MCF 10A (cell line): ENCODE data around the gene ZNF362. TPM values are rescaled to one million over a fixed set of nuclear protein-coding genes. Genes with fewer than 3 reads are reported as not detected.

ENCODE experiments used
- BruUV-seq: library from RNA; stranded (reverse); fragments of 400-500 nt; replicated peaks from 2 replicates; lab custom pipeline; 2021; lab: Mats Ljungman, UMichigan
- CTCF ChIA-PET: fragments of 300-600 bp; sonication (Branson Sonifier 250); formaldehyde crosslinking; extraction: SDS; loops from one replicate; lab custom pipeline; 2021; ENCODE audit warnings: antibody characterized with exemption, inconsistent platforms; lab: Yijun Ruan, JAX
- POLR2A ChIA-PET: fragments of 300-600, 350-650 bp; sonication (Branson Sonifier 250); formaldehyde crosslinking; extraction: SDS; loops from one replicate; lab custom pipeline; 2020; ENCODE audit warnings: antibody characterized with exemption, inconsistent platforms; lab: Yijun Ruan, JAX
- DNase-seq: peaks from one replicate; pipeline ENCODE4 v3.0.0-alpha.2; 2018; ENCODE audit not compliant: unreplicated experiment
- H3K27ac Mint-ChIP-seq: one replicate; pipeline ENCODE4 v1.8.0; 2022; ENCODE audit warnings: mild to moderate bottlenecking, low read depth, mixed read lengths; ENCODE audit not compliant: unreplicated experiment
- H3K27me3 Mint-ChIP-seq: one replicate; pipeline ENCODE4 v1.8.0; 2022; ENCODE audit warnings: mixed read lengths; ENCODE audit not compliant: insufficient read depth, unreplicated experiment
- H3K36me3 Mint-ChIP-seq: one replicate; pipeline ENCODE4 v1.8.0; 2022; ENCODE audit warnings: mild to moderate bottlenecking, moderate library complexity, mixed read lengths; ENCODE audit not compliant: insufficient read depth, unreplicated experiment
- H3K4me1 Mint-ChIP-seq: one replicate; pipeline ENCODE4 v1.8.0; 2022; ENCODE audit warnings: mixed read lengths; ENCODE audit not compliant: insufficient read depth, unreplicated experiment
- H3K4me3 Mint-ChIP-seq: one replicate; pipeline ENCODE4 v1.8.0; 2022; ENCODE audit warnings: mild to moderate bottlenecking, moderate library complexity, mixed read lengths; ENCODE audit not compliant: unreplicated experiment
- H3K9me3 Mint-ChIP-seq: one replicate; pipeline ENCODE4 v1.8.0; 2022; ENCODE audit warnings: mixed read lengths; ENCODE audit not compliant: unreplicated experiment
- intact Hi-C: fragments of 100-400 bp; cut with micrococcal nuclease; formaldehyde crosslinking; loops from 2 replicates; pipeline ENCODE4 v1.14.1; 2022
- total RNA-seq: library from RNA; stranded (reverse); gene quantifications from 2 replicates; pipeline ENCODE4 v1.2.3, GENCODE V29; 2022
- TF ChIP-seq, protein P1 (sequence below): fragments of 200-600 bp; IDR thresholded peaks from one replicate; pipeline ENCODE4 v1.8.0; 2022; ENCODE audit warnings: antibody characterized with exemption, mild to moderate bottlenecking; ENCODE audit not compliant: unreplicated experiment

The ZNF362 gene
- total RNA-seq, 1 experiment from 2014 or later = 15.8 TPM

- no peaks in the 10 kb centered on the region for H3K4me1 Mint-ChIP-seq
- POLR2A ChIA-PET = interaction anchor here (0.8 to 2.2 kb wide), 2 partner anchors 48 to 49 kb away, joined by 3 to 8 read pairs; no protein-coding TSS in a partner anchor
- H3K27me3 Mint-ChIP-seq = no peaks in the 10 kb centered on the region
- H3K27ac Mint-ChIP-seq = no peak overlapping the region
- H3K9me3 Mint-ChIP-seq = no peaks in the 10 kb centered on the region
- peak; percentile 75 for DNase-seq
- peaks cover 43% of the 10 kb centered on the region for H3K36me3 Mint-ChIP-seq
- TF ChIP-seq, protein P1, sequence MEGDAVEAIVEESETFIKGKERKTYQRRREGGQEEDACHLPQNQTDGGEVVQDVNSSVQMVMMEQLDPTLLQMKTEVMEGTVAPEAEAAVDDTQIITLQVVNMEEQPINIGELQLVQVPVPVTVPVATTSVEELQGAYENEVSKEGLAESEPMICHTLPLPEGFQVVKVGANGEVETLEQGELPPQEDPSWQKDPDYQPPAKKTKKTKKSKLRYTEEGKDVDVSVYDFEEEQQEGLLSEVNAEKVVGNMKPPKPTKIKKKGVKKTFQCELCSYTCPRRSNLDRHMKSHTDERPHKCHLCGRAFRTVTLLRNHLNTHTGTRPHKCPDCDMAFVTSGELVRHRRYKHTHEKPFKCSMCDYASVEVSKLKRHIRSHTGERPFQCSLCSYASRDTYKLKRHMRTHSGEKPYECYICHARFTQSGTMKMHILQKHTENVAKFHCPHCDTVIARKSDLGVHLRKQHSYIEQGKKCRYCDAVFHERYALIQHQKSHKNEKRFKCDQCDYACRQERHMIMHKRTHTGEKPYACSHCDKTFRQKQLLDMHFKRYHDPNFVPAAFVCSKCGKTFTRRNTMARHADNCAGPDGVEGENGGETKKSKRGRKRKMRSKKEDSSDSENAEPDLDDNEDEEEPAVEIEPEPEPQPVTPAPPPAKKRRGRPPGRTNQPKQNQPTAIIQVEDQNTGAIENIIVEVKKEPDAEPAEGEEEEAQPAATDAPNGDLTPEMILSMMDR = peak; percentile 93
- CTCF ChIA-PET = interaction anchor here (0.6 to 11.9 kb wide), 24 partner anchors 7 to 1613 kb away, joined by 3 to 180 read pairs (median 4); partner anchors contain the start of gene ZSCAN20
- no peak overlapping the region for H3K4me3 Mint-ChIP-seq
- intact Hi-C loops = loop anchor here (1.0 to 2.0 kb wide), 2 partner anchors 80 to 314 kb away; no protein-coding TSS in a partner anchor
- no TSS peak for BruUV-seq
Measured at GRCh38 chr1:33298623-33299277, 42.5 kb downstream of the ZNF362 start.

DNA sequence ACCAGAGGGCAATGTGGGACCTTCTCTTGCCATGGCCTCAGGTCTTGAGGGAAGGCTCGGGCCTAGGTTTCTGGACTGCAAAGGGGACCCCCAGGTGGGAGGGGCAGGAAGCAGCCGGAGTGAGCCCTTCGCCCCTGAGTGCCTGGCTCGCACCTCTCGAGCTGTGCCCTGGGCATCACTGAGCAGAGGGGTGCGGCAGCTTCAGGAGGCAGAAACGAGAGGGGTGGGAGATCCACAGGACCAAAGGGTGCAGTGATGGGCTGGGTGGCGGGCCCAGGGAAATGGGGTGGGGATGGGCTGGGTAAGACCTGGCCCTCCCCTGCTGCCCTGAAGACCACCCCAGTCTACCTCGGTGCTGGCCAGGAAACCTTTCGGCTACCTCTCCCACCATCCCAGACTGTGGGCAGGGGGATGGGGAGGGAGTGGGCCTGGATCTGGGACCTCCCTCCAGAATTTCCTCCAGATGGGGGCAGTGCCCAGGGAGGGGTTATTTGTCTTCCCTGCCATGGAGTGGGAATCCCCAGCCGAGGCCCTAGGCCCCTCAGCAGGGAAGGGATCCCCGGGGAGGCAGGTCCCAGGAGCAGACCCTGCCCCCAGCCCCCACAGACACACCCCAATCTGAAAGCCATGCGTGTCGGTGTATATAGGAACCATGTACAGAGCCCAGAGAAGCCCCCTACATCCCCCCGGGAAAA lies 43.3 kb downstream of the ZNF362 start:
- peaks cover 38% of the 10 kb centered on the region for H3K36me3 Mint-ChIP-seq
- H3K9me3 Mint-ChIP-seq = no peaks in the 10 kb centered on the region
- no peak overlapping the region for H3K4me3 Mint-ChIP-seq
- intact Hi-C loops = loop anchor here (2.0 kb wide), 1 partner anchor 313 kb away; no protein-coding TSS in a partner anchor
- no peaks in the 10 kb centered on the region for H3K4me1 Mint-ChIP-seq
- ChIA-PET CTCF (interaction anchor here (0.7 to 11.9 kb wide), 9 partner anchors 12 to 169 kb away, joined by 3 to 180 read pairs (median 6); partner anchors contain the start of gene ZSCAN20), POLR2A (interaction anchor here (2.2 kb wide), 1 partner anchor 49 kb away, joined by 8 read pairs; no protein-coding TSS in a partner anchor)
- BruUV-seq = TSS peak; percentile 21
- H3K27me3 Mint-ChIP-seq = no peaks in the 10 kb centered on the region
- no peak overlapping the region for H3K27ac Mint-ChIP-seq
- TF ChIP-seq, protein P1 = no peak
- no peak for DNase-seq

- no peak overlapping the region for H3K4me3 Mint-ChIP-seq
- H3K36me3 Mint-ChIP-seq = peaks cover 30% of the 10 kb centered on the region
- no peaks in the 10 kb centered on the region for H3K9me3 Mint-ChIP-seq
- H3K27ac Mint-ChIP-seq = no peak overlapping the region
- POLR2A ChIA-PET = interaction anchor here (0.7 to 0.8 kb wide), 2 partner anchors 40 to 66 kb away, joined by 3 to 4 read pairs; no protein-coding TSS in a partner anchor
- H3K27me3 Mint-ChIP-seq = no peaks in the 10 kb centered on the region
- intact Hi-C loops = no loop called here
- peak; percentile 77 for DNase-seq
- CTCF ChIA-PET = interaction anchor here (0.6 to 11.9 kb wide), 6 partner anchors 49 to 1569 kb away, joined by 3 to 152 read pairs (median 3); partner anchors contain the start of gene ZSCAN20
- H3K4me1 Mint-ChIP-seq = no peaks in the 10 kb centered on the region
- no TSS peak for BruUV-seq
- TF ChIP-seq, protein P1 = no peak
Measured at GRCh38 chr1:33300673-33301072, 44.4 kb downstream of the ZNF362 start.
